Measurements from ENCODE around the gene SLIT2. TPM values are rescaled to one million over a fixed set of nuclear protein-coding genes. Genes with fewer than 3 reads are reported as not detected.

SLIT2 gene
- total RNA-seq, 2 experiments from 2014 or later: not detected

DNA sequence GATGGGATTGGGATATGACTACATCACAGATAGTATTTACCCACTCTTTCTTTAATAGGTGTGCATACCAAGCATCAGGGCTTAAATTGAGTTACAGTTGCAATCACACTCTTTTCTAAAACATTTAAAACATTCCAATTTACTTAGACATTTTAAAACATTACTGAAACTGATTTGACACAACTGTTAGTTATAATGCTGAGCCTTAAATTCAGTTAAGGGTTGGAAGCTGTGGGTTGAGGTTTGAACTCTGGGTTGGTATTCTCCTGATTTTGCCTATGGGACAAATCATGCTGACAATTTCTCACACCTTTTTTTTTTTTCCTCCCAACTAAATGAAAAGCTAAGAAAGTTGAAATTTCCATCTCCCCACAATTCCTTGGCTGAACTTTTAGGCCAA lies 16.3 kb downstream of the SLIT2 start:
- no peak for DNase-seq
- Mint-ChIP-seq H3K27ac (no peak overlapping the region), H3K36me3 (ENCODE audit: low read depth) (no peaks in the 10 kb centered on the region), H3K4me3 (no peak overlapping the region), H3K4me1 (no peaks in the 10 kb centered on the region), H3K27me3 (peaks cover under 1% of the 10 kb centered on the region), H3K9me3 (ENCODE audit: low read depth) (no peaks in the 10 kb centered on the region)
- intact Hi-C loops (cut with DNase I, micrococcal nuclease): no loop called here
- no peak for ATAC-seq
- ChIA-PET CTCF (no interaction called here), POLR2A (no interaction called here)

DNA sequence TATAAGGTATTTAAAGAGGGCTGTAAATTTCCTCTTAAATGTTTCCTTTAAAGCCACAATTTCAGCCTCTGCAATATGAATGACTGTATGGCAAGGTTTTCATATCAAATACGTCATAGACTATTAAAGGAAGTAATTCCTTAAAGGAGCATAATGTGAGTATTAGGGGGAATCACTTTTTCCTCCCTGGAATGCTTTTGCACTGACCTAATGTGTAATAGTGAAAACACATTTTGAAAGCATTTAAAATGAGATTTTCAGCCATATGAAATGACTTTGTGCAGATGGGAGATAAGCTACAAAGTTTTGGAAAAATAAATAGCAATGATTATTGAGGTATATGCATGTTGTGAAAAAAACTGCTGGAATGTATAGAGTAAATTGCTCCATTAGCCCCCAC lies 17.6 kb downstream of the SLIT2 start:
- no peak for DNase-seq
- no peak overlapping the region for H3K4me3 Mint-ChIP-seq
- H3K27ac Mint-ChIP-seq: no peak overlapping the region
- ChIA-PET POLR2A (no interaction called here), CTCF (no interaction called here)
- no peaks in the 10 kb centered on the region for H3K27me3 Mint-ChIP-seq
- intact Hi-C loops (cut with DNase I, micrococcal nuclease): no loop called here
- H3K9me3 Mint-ChIP-seq (ENCODE audit: low read depth): no peaks in the 10 kb centered on the region
- no peak for ATAC-seq
- H3K4me1 Mint-ChIP-seq: no peaks in the 10 kb centered on the region
- no peaks in the 10 kb centered on the region for H3K36me3 Mint-ChIP-seq (ENCODE audit: low read depth)

DNA sequence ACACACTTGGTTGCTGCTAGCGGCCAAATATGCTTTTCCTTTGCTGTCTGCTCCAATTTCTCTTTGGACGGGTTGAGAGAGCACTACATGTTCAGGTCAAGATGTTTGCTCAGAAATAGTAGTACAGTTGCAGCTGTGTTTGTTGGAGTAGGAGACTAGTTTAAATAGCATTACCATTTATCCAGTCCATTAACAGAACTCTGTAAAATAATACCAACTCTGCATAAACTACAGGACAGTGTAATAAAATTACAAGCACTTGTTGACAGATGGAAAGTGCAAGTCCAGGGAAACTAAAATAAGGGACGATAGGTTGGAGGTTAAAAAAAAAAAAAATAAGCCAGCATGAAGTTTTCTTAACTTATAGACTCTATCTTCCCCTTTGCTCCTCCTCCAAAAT lies 20.2 kb downstream of the SLIT2 start:
- no peak for ATAC-seq
- no peak for DNase-seq
- ChIA-PET POLR2A (no interaction called here), CTCF (no interaction called here)
- Mint-ChIP-seq H3K27me3 (no peaks in the 10 kb centered on the region), H3K4me3 (no peak overlapping the region), H3K9me3 (ENCODE audit: low read depth) (no peaks in the 10 kb centered on the region), H3K4me1 (no peaks in the 10 kb centered on the region), H3K27ac (no peak overlapping the region), H3K36me3 (ENCODE audit: low read depth) (no peaks in the 10 kb centered on the region)
- intact Hi-C loops (cut with DNase I, micrococcal nuclease): no loop called here

DNA sequence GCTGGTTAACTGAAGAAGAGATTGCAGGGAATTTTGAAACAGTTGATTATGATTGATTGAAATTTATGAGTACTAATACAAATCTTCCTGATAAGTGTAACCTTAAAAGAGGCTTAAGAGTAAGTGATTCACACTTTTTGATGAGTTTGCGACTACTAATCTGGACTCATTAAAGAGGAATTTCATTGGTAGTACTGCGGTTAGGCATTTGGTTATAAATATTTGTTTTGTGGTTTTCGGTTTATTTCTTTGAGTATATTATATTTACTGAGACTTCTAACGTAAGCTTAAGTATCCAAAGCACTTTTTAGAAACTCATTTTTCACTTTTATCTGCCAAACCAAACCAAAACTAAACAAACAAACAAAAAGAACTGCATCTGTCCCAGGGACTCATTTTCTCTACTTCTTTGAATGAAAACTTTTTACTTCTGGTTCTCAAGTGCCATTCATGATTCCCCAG lies 20.7 kb downstream of the SLIT2 start:
- no peak for DNase-seq
- POLR2A ChIA-PET: no interaction called here
- Mint-ChIP-seq H3K4me3 (no peak overlapping the region), H3K9me3 (ENCODE audit: low read depth) (no peaks in the 10 kb centered on the region), H3K27ac (no peak overlapping the region), H3K27me3 (no peaks in the 10 kb centered on the region), H3K36me3 (ENCODE audit: low read depth) (no peaks in the 10 kb centered on the region), H3K4me1 (no peaks in the 10 kb centered on the region)
- intact Hi-C loops (cut with DNase I, micrococcal nuclease): no loop called here
- no peak for ATAC-seq
- CTCF ChIA-PET: no interaction called here

DNA sequence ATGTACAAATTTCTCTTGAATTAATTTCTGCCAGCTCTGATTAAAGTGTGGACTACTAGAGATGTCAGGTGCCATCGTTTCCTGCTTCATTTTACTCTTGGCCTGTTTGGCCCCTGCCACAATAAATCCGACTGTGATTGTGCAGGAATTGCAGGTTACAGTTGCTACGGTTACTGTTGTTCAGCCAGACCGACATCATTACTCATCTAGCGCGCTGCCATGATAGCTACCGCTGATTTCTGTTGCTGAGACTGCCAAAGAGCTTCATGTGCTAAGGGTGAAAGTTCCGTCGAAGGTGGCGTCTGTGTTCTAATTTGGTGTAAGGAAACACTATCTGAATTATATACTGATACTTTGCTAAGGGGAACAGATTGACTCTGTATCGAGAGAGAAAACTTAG lies 22.1 kb downstream of the SLIT2 start:
- H3K27me3 Mint-ChIP-seq: no peaks in the 10 kb centered on the region
- no peaks in the 10 kb centered on the region for H3K36me3 Mint-ChIP-seq (ENCODE audit: low read depth)
- POLR2A ChIA-PET: no interaction called here
- intact Hi-C loops (cut with DNase I, micrococcal nuclease): no loop called here
- no peak overlapping the region for H3K27ac Mint-ChIP-seq
- no peaks in the 10 kb centered on the region for H3K9me3 Mint-ChIP-seq (ENCODE audit: low read depth)
- ATAC-seq (no peak), DNase-seq (no peak)
- H3K4me1 Mint-ChIP-seq: no peaks in the 10 kb centered on the region
- H3K4me3 Mint-ChIP-seq: no peak overlapping the region
- CTCF ChIA-PET: no interaction called here

DNA sequence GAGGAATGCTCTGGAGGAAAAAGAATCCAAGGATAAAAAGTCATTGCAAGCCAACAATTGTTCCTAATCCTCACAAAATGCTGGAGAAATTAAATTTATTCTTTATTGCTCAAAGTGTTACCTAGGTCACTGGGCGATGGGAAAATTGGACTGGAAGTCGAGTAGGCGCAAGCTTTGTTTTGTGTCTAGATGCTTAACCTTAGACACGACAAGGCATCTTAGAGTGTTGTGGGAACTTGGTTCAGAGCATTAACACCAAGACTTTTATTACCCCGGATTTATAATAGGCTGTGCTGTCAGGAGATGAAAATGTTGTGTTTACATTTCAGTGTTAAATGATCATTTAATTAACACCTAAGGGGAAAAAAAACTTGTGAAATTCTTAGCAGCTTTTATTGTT lies 25.1 kb downstream of the SLIT2 start:
- DNase-seq: no peak
- H3K4me1 Mint-ChIP-seq: no peaks in the 10 kb centered on the region
- H3K27me3 Mint-ChIP-seq: no peaks in the 10 kb centered on the region

DNA sequence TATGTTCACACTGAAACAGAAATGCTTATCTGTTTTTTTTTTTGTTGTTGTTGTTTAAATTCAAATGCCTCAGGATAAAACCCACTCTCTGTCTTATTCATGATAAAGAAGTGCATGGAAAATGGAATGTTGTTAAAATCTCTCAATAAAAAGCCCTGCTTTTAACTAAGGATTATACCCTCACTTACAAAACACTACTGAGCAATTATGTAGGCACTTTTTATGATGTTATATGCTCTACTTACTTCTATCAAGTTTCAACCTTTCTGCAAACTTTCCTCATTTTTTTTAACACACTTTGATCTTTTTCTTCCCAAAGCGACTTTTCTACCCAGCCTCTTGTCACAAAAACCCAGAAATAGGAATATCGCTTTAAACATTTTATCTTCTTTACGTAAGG lies 26.5 kb downstream of the SLIT2 start:
- ChIA-PET CTCF (no interaction called here), POLR2A (no interaction called here)
- Mint-ChIP-seq H3K36me3 (ENCODE audit: low read depth) (no peaks in the 10 kb centered on the region), H3K4me1 (no peaks in the 10 kb centered on the region), H3K27ac (no peak overlapping the region), H3K27me3 (no peaks in the 10 kb centered on the region), H3K4me3 (no peak overlapping the region), H3K9me3 (ENCODE audit: low read depth) (no peaks in the 10 kb centered on the region)
- ATAC-seq: no peak
- no peak for DNase-seq
- intact Hi-C loops (cut with DNase I, micrococcal nuclease): no loop called here

More for the DNA sequence above, 25.1 kb downstream of the SLIT2 start:
- Mint-ChIP-seq H3K4me3 (no peak overlapping the region), H3K36me3 (ENCODE audit: low read depth) (no peaks in the 10 kb centered on the region), H3K9me3 (ENCODE audit: low read depth) (no peaks in the 10 kb centered on the region), H3K27ac (no peak overlapping the region)
- ChIA-PET POLR2A (no interaction called here), CTCF (no interaction called here)
- ATAC-seq: no peak
- intact Hi-C loops (cut with DNase I, micrococcal nuclease): no loop called here

DNA sequence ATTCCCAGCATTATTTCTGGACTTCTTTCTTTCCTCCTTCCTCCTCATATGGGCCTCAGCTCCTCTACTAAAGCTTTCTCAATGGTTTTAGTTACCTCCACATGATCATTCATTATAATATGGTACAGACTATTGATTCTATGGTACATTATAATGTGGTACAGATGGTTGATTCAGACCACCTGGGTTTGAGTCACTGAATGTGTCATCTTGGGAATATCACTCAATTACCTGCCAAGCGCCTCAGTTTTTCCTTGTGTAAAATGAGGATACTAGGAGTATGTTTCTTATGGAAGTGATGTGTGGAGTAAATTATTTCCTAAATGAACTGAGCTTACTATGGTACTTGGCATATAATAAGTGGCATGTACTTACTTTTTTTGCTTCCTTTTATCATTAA lies 27.7 kb downstream of the SLIT2 start:
- Mint-ChIP-seq H3K27me3 (no peaks in the 10 kb centered on the region), H3K9me3 (ENCODE audit: low read depth) (no peaks in the 10 kb centered on the region), H3K4me1 (no peaks in the 10 kb centered on the region), H3K4me3 (no peak overlapping the region), H3K27ac (no peak overlapping the region), H3K36me3 (ENCODE audit: low read depth) (no peaks in the 10 kb centered on the region)
- no peak for ATAC-seq
- ChIA-PET POLR2A (no interaction called here), CTCF (no interaction called here)
- no peak for DNase-seq
- intact Hi-C loops (cut with DNase I, micrococcal nuclease): no loop called here

DNA sequence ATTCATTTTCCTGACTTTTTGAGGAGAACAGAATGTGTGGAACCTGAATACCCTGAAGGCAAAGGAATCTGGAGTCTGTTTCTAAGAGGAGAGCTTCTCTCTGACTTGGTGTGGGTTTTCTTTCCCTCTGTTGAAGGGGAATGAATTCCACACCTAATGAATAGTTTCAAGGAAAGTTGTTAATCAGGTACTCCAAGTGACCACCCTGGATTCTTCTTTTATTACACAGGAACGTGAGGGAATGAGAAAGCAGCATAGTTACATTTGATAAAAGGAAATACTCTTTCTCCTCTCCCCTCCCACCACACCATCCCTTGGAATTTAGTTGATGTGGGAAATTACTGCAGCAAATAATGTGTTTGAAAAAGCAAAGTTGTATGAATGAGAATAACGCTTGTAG lies 29.7 kb downstream of the SLIT2 start:
- no peaks in the 10 kb centered on the region for H3K9me3 Mint-ChIP-seq (ENCODE audit: low read depth)
- no peaks in the 10 kb centered on the region for H3K36me3 Mint-ChIP-seq (ENCODE audit: low read depth)
- H3K4me3 Mint-ChIP-seq: no peak overlapping the region
- H3K4me1 Mint-ChIP-seq: no peaks in the 10 kb centered on the region
- CTCF ChIA-PET: no interaction called here
- no peak for DNase-seq
- no peak for ATAC-seq
- POLR2A ChIA-PET: no interaction called here
- intact Hi-C loops (cut with DNase I, micrococcal nuclease): no loop called here
- H3K27ac Mint-ChIP-seq: no peak overlapping the region
- no peaks in the 10 kb centered on the region for H3K27me3 Mint-ChIP-seq

DNA sequence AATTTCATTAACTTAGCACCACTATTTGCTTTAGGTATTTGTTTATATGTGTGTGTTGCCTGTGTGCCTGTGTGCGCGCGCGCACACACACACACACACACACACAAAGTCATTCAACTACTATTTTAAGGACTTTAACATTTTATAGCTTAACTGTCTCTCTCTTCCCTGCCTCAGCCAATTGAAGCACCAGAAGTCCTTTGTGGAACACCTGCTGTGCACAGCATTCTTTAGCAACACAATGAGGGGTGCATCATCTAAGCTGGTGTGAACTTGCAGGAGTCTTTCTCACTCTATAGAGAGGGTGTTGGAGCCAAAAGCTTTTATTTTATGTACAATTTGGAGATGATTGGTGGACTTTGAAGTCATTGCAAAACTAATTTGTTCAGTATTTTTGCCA lies 31.3 kb downstream of the SLIT2 start:
- no peaks in the 10 kb centered on the region for H3K4me1 Mint-ChIP-seq
- ChIA-PET POLR2A (no interaction called here), CTCF (no interaction called here)
- H3K9me3 Mint-ChIP-seq (ENCODE audit: low read depth): no peaks in the 10 kb centered on the region
- intact Hi-C loops (cut with DNase I, micrococcal nuclease): no loop called here
- no peaks in the 10 kb centered on the region for H3K36me3 Mint-ChIP-seq (ENCODE audit: low read depth)
- H3K27me3 Mint-ChIP-seq: no peaks in the 10 kb centered on the region
- DNase-seq (no peak), ATAC-seq (no peak)
- no peak overlapping the region for H3K4me3 Mint-ChIP-seq
- H3K27ac Mint-ChIP-seq: no peak overlapping the region

DNA sequence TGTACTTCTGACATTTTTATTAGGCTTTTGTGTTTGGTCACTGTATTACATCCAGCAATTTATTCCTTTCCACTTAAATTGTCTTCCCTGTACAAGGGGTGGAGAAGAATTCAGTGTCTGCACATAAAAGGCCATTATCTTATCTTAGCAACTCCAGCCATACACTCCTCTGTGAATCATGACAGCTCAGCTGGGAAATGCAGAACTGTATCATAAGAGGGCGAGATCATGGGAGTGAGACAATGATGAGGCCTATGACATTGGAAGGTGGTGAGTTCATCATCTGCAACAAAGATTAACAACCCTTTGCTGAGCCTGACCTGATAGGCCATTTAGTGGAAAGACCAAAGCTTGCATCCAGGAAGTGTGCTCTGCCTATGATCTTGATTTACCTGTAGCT lies 33.3 kb downstream of the SLIT2 start:
- Mint-ChIP-seq H3K4me1 (no peaks in the 10 kb centered on the region), H3K36me3 (ENCODE audit: low read depth) (no peaks in the 10 kb centered on the region), H3K27me3 (no peaks in the 10 kb centered on the region), H3K4me3 (no peak overlapping the region), H3K9me3 (ENCODE audit: low read depth) (peaks cover 1% of the 10 kb centered on the region), H3K27ac (no peak overlapping the region)
- DNase-seq (no peak), ATAC-seq (no peak)
- POLR2A ChIA-PET: no interaction called here
- intact Hi-C loops (cut with DNase I, micrococcal nuclease): no loop called here
- CTCF ChIA-PET: no interaction called here

DNA sequence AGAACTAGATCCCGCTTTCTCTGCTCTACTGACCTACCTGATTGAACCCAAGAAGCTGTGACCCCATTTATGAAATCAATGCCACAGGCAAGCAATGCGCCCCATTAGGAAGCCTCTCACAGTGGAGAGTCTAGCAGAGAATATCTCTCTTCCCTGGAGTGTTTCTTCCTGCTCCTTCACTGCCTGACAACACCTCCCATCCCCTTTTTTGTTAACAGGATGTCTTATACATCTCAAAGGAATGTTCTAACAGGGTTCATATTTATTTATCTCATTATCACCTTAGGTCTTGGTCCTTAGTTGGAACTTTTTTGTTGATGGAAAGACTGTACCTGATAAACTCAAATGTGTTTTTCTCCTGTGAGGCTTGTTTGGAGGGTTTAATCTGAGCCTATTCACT lies 35.5 kb downstream of the SLIT2 start:
- POLR2A ChIA-PET: no interaction called here
- Mint-ChIP-seq H3K9me3 (ENCODE audit: low read depth) (peaks cover 1% of the 10 kb centered on the region), H3K27me3 (no peaks in the 10 kb centered on the region), H3K4me1 (no peaks in the 10 kb centered on the region), H3K27ac (no peak overlapping the region), H3K4me3 (no peak overlapping the region), H3K36me3 (ENCODE audit: low read depth) (no peaks in the 10 kb centered on the region)
- no peak for ATAC-seq
- no peak for DNase-seq
- intact Hi-C loops (cut with DNase I, micrococcal nuclease): no loop called here
- CTCF ChIA-PET: no interaction called here

DNA sequence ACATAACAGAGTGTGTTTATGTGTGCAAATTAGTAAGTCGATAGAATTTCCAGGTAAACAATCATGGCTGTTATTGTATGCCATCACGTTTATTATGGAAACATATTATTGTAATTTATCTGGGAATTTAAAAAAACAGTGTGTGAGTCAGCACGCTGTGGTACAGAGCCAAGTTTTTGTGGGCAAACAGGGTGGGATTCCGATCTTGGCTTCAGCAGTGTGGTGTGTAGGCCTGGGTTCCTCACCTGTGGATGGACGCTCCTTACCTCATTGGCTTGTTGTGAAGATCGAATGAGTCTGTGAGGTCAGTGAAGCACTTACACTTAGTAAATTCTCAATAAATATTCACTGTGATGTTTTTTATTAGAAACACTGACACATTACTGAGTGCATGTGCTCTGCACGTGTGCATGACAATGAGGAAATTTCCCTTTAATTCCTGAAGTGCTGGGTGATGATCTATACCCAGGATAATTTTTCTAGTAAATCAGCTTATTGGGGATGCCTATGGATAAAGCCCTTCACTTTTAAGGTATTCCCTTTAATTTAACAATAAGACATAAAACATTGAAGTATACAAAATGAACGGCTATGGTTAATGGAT lies 36.4 kb downstream of the SLIT2 start:
- intact Hi-C loops (cut with DNase I, micrococcal nuclease): no loop called here
- no peak overlapping the region for H3K4me3 Mint-ChIP-seq
- H3K36me3 Mint-ChIP-seq (ENCODE audit: low read depth): no peaks in the 10 kb centered on the region
- H3K27me3 Mint-ChIP-seq: no peaks in the 10 kb centered on the region
- ChIA-PET CTCF (no interaction called here), POLR2A (no interaction called here)
- H3K27ac Mint-ChIP-seq: no peak overlapping the region
- peaks cover 1% of the 10 kb centered on the region for H3K9me3 Mint-ChIP-seq (ENCODE audit: low read depth)
- DNase-seq (no peak), ATAC-seq (no peak)
- no peaks in the 10 kb centered on the region for H3K4me1 Mint-ChIP-seq
